HCT116 (cell line): ENCODE measurements around the gene TMTC4.

Experiments
- EZH2 ChIP-seq: fragments of 200-600 bp; sonication (generic); IDR thresholded peaks from 2 replicates; pipeline ENCODE4 v1.6.1; 2017; ENCODE audit warnings: antibody characterized with exemption, mixed run types
- EZH2phosphoT487 ChIP-seq: fragments of 200-600 bp; IDR thresholded peaks from 2 replicates; pipeline ENCODE4 v1.6.1; 2018; ENCODE audit warnings: antibody characterized with exemption, borderline replicate concordance
- JUND ChIP-seq: IDR thresholded peaks from 2 replicates; pipeline ENCODE4 v1.6.1; 2012
- POLR2A ChIP-seq: IDR thresholded peaks from 2 replicates; pipeline ENCODE4 v1.7.0; 2011; ENCODE audit warnings: borderline replicate concordance; ENCODE audit not compliant: insufficient read depth, insufficient read length; ENCODE audit errors: extremely low read depth
- POLR2AphosphoS5 ChIP-seq: IDR thresholded peaks from 2 replicates; pipeline ENCODE4 v1.6.1; 2011; ENCODE audit warnings: mild to moderate bottlenecking, low read depth, low read length, moderate library complexity
- SIN3A ChIP-seq: IDR thresholded peaks from 2 replicates; pipeline ENCODE4 v1.6.1; 2012; ENCODE audit warnings: low read depth
- TCF7L2 ChIP-seq: IDR thresholded peaks from 2 replicates; pipeline ENCODE4 v1.7.0; 2011; ENCODE audit warnings: borderline replicate concordance, inconsistent platforms; ENCODE audit not compliant: insufficient read depth, insufficient read length; ENCODE audit errors: extremely low read depth
- TF ChIP-seq, protein P1 (sequence below), 3 experiments: fragments of 200-600 bp in 1 of 3; sonication (generic) in 1 of 3; IDR thresholded peaks in 2 of 3; conservative IDR thresholded peaks in 1 of 3; 2 replicates each; pipeline ENCODE4 v1.5.1; 2012 to 2017; ENCODE audit warnings: low read depth in 2 of 3, low read length in 2 of 3, antibody characterized with exemption in 1 of 3, borderline replicate concordance in 1 of 3, control low read depth in 1 of 3, mild to moderate bottlenecking in 1 of 3, mixed read lengths in 1 of 3, mixed run types in 1 of 3, moderate library complexity in 1 of 3; ENCODE audit not compliant: insufficient read depth in 1 of 3

GRCh38 chr13:100581030-100581429, 93.6 kb downstream of the TMTC4 start:
- TF ChIP-seq SIN3A (no peak), TCF7L2 (no peak), POLR2A (no peak), EZH2 (no peak), POLR2AphosphoS5 (no peak), EZH2phosphoT487 (no peak), JUND (no peak)
- TF ChIP-seq, protein P1, sequence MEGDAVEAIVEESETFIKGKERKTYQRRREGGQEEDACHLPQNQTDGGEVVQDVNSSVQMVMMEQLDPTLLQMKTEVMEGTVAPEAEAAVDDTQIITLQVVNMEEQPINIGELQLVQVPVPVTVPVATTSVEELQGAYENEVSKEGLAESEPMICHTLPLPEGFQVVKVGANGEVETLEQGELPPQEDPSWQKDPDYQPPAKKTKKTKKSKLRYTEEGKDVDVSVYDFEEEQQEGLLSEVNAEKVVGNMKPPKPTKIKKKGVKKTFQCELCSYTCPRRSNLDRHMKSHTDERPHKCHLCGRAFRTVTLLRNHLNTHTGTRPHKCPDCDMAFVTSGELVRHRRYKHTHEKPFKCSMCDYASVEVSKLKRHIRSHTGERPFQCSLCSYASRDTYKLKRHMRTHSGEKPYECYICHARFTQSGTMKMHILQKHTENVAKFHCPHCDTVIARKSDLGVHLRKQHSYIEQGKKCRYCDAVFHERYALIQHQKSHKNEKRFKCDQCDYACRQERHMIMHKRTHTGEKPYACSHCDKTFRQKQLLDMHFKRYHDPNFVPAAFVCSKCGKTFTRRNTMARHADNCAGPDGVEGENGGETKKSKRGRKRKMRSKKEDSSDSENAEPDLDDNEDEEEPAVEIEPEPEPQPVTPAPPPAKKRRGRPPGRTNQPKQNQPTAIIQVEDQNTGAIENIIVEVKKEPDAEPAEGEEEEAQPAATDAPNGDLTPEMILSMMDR (IDR thresholded peaks at IDR 0.05 in 2 of 3, conservative IDR thresholded peaks at IDR 0.05 in 1 of 3; ENCODE audit: borderline replicate concordance in 1 of 3, insufficient read depth in 1 of 3, low read depth in 2 of 3, low read length in 2 of 3) = no peak
